Endothelial cell (in vitro differentiated cells): ENCODE measurements around the gene DPP10. TPM values are rescaled to one million over a fixed set of nuclear protein-coding genes. Genes with fewer than 3 reads are reported as not detected.
A peak's percentile ranks its signal among the peaks of the same experiment; 100 is the strongest.

ENCODE experiments used
- DNase-seq: peaks from one replicate; pipeline ENCODE4 v3.0.0; 2021; ENCODE audit warnings: low spot score
- H3K27ac Mint-ChIP-seq: one replicate; pipeline ENCODE4 v1.8.0; 2021; ENCODE audit warnings: mixed read lengths, inconsistent platforms; ENCODE audit not compliant: unreplicated experiment
- H3K27me3 Mint-ChIP-seq: one replicate; pipeline ENCODE4 v1.8.0; 2021; ENCODE audit warnings: mild to moderate bottlenecking, moderate library complexity, mixed read lengths, inconsistent platforms; ENCODE audit not compliant: unreplicated experiment
- H3K36me3 Mint-ChIP-seq: one replicate; pipeline ENCODE4 v1.8.0; 2021; ENCODE audit warnings: mild to moderate bottlenecking, low read depth, mixed read lengths, inconsistent platforms; ENCODE audit not compliant: unreplicated experiment
- H3K4me1 Mint-ChIP-seq: one replicate; pipeline ENCODE4 v1.8.0; 2021; ENCODE audit warnings: mild to moderate bottlenecking, mixed read lengths, inconsistent platforms; ENCODE audit not compliant: unreplicated experiment
- H3K4me3 Mint-ChIP-seq: one replicate; pipeline ENCODE4 v1.8.0; 2021; ENCODE audit warnings: mild to moderate bottlenecking, mixed read lengths, inconsistent platforms; ENCODE audit not compliant: unreplicated experiment
- H3K9me3 Mint-ChIP-seq: one replicate; pipeline ENCODE4 v1.8.0; 2021; ENCODE audit warnings: mixed read lengths, inconsistent platforms; ENCODE audit not compliant: unreplicated experiment
- total RNA-seq: library from RNA; stranded (reverse); fragmentation: NEBNext Ultra II Directional; extraction: Animal tissue kit (Norgen Biotek cat#: 25700); gene quantifications from one replicate; pipeline ENCODE4 v1.2.1, GENCODE V29; 2021; ENCODE audit not compliant: unreplicated experiment
- TF ChIP-seq, protein P1 (sequence below): fragments of 200-600 bp; sonication (generic); IDR thresholded peaks from one replicate; pipeline ENCODE4 v1.5.0; 2021; ENCODE audit warnings: antibody characterized with exemption; ENCODE audit not compliant: unreplicated experiment

The DPP10 gene
- total RNA-seq, 1 donor from 2014 or later = 3.3 TPM

DNA sequence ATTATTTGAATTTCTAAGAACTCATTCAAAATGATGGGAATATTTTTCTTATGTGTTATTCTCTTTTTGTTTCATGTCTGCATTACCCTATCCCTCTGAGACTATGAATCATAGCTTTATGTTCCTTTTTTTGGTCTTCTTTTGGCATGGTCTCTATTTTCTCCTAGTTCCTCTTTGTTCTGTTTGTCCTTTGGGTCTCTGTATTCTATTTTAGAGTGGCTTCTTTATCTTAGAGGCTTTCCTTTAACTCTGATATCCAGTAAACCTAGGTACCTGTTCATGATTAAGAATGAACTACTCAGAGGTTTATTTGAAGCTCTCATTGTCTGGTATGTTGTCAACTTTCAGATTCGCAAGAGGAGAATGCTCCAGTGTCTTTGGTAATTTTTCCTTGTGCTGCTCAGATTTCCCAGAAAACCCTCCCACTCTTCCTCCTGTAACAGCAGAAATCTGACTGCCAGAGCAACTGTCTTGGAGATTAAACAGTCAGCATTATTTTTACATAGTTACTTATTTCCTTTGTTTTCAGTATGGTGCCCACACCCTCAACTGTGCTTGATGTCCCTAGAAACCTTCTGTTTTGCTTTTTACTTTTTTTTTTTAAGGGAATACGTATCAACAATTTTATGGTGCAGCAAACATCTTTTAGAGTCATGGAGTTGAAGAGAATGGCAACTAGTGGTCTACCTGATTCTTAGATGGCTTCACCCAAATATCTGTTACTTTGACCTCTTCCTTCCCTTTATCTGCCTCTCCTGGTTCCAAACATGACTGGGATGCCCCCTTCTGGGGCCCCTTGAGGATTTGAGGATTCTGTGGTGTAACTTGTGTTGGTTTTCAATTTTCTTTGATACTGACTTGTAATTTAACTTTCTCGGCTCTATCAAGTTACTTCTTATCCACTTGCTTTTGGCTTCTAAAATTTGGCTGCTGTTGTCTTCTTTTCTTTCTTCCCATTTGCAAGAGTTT is 92.0 kb downstream of the DPP10 start:
- TF ChIP-seq, protein P1, sequence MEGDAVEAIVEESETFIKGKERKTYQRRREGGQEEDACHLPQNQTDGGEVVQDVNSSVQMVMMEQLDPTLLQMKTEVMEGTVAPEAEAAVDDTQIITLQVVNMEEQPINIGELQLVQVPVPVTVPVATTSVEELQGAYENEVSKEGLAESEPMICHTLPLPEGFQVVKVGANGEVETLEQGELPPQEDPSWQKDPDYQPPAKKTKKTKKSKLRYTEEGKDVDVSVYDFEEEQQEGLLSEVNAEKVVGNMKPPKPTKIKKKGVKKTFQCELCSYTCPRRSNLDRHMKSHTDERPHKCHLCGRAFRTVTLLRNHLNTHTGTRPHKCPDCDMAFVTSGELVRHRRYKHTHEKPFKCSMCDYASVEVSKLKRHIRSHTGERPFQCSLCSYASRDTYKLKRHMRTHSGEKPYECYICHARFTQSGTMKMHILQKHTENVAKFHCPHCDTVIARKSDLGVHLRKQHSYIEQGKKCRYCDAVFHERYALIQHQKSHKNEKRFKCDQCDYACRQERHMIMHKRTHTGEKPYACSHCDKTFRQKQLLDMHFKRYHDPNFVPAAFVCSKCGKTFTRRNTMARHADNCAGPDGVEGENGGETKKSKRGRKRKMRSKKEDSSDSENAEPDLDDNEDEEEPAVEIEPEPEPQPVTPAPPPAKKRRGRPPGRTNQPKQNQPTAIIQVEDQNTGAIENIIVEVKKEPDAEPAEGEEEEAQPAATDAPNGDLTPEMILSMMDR = no peak
- no peaks in the 10 kb centered on the region for H3K4me1 Mint-ChIP-seq
- no peaks in the 10 kb centered on the region for H3K9me3 Mint-ChIP-seq
- no peak overlapping the region for H3K27ac Mint-ChIP-seq
- H3K4me3 Mint-ChIP-seq = no peak overlapping the region
- H3K36me3 Mint-ChIP-seq = no peaks in the 10 kb centered on the region
- no peak for DNase-seq
- H3K27me3 Mint-ChIP-seq = peaks cover 3% of the 10 kb centered on the region

DNA sequence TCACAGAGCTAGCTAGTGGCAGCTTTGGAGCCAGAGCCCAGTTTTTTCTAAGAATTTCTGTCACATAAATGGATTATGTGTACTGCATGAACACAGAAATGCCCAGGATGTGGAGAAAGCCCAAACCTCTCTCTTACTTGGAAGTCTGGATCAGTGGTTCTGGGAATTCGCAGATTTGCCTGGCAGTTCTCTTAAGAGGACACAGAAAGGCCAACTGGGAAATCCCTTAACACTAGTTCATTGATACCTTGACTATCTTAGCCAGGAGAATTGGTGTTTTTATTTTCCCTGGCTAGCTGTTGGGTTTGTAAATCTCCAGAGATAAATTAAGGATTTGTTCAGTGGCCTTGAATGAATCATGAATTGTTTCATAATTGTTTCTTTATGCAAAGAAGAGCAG is 95.3 kb downstream of the DPP10 start:
- no peaks in the 10 kb centered on the region for H3K9me3 Mint-ChIP-seq

DNA sequence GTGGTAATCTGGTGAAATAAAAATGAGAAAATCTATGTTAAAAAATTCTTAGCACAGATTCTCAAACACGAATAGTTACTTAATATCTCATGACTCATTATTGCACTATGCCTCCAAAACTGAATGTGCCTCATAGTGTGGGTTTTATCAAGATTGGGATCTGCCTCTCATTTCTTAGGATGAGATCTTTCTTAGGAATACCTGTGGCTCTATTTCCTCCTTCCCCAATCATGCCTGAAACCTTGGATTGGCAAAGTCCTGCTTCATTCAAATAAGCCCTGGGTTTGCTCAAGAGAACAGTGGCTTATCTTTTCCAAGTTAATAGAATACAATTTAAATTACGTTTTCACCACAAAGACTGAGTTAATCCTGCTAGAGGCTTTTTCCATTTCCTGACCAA is 100.3 kb downstream of the DPP10 start:
- H3K36me3 Mint-ChIP-seq = no peaks in the 10 kb centered on the region
- H3K27me3 Mint-ChIP-seq = no peaks in the 10 kb centered on the region
- H3K4me3 Mint-ChIP-seq = no peak overlapping the region
- H3K4me1 Mint-ChIP-seq = peaks cover 4% of the 10 kb centered on the region
- no peak for DNase-seq
- H3K27ac Mint-ChIP-seq = no peak overlapping the region
- H3K9me3 Mint-ChIP-seq = no peaks in the 10 kb centered on the region
- TF ChIP-seq, protein P1 = no peak

More for the DNA sequence above, 95.3 kb downstream of the DPP10 start:
- no peaks in the 10 kb centered on the region for H3K36me3 Mint-ChIP-seq
- no peaks in the 10 kb centered on the region for H3K4me1 Mint-ChIP-seq
- TF ChIP-seq, protein P1 = no peak
- H3K4me3 Mint-ChIP-seq = no peak overlapping the region
- DNase-seq = no peak
- H3K27ac Mint-ChIP-seq = no peak overlapping the region
- H3K27me3 Mint-ChIP-seq = peaks cover 3% of the 10 kb centered on the region

DNA sequence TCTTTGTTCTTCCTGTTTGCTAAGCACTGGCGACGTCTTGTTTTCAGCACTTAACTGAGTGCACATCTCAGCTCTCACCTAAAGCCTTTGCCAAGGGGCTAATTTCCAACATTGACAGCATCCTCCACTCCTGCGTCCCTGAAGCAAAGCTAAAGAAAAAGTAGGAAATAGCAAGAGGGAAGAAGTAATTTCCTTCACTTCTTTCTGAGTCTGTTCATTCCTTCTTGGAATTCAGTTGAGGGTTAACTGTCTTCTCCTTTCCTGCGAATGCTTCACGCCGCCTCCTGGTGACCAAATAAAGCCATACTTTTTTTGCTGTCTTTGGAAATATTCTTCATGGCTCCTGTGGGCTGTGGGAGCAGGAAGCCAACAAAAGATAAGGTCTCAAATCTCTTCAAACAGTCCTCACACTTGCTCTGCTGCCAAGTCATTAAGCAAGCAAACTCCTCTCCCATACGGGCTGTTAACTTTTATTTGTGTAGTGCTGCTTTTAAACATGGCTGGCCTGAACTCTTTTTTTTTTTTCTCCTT is 100.9 kb downstream of the DPP10 start:
- Mint-ChIP-seq H3K27me3 (no peaks in the 10 kb centered on the region), H3K4me3 (no peak overlapping the region), H3K36me3 (no peaks in the 10 kb centered on the region), H3K9me3 (no peaks in the 10 kb centered on the region), H3K4me1 (peaks cover 4% of the 10 kb centered on the region), H3K27ac (no peak overlapping the region)
- TF ChIP-seq, protein P1 = no peak
- DNase-seq = peak; percentile 17

DNA sequence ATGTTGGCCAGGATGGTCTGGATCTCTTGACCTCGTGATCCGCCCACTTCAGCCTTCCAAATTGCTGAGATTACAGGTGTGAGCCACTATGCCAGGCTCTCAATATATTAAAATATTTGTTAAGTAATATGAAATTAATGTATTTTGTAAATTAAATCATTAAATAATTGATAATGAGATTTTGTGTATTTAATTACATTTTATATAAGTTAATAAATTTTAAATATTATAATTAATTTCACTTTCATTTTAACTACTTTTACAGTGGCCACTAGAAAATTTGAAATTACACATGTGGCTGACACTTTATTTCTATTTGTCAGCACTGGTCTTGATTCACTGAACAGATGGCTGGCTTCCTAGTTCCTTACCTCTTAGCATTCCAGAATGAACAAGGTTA is 102.6 kb downstream of the DPP10 start:
- Mint-ChIP-seq H3K27me3 (no peaks in the 10 kb centered on the region), H3K27ac (no peak overlapping the region), H3K9me3 (no peaks in the 10 kb centered on the region), H3K36me3 (no peaks in the 10 kb centered on the region), H3K4me1 (peaks cover 4% of the 10 kb centered on the region), H3K4me3 (no peak overlapping the region)
- no peak for DNase-seq
- TF ChIP-seq, protein P1 = no peak
